ENCODE results near the gene RNF212.

DNA sequence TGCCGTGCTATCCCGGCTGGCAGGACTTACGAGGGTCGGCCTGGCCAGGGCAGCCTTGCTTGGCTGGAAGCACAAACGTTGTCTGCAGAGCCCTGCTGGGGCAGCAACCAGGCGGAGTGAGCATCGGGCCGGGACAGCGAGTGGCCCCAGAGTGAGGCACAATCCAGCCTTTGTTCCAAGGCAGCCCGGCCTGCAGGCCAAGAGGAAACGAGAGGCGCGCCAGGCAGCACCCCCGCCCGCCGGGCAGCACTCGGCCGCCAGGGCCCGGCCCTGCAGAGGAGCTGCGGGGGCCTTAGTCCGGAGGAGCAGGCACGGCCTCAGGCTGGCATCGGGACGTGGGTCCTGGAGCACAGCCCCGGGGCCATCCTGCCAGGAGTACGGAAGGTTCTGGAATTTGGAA is 77.9 kb downstream of the RNF212 start:
- TF ChIP-seq POLR2A (IDR thresholded peaks at IDR 0.05), result no peak
- TF ChIP-seq, protein P1, sequence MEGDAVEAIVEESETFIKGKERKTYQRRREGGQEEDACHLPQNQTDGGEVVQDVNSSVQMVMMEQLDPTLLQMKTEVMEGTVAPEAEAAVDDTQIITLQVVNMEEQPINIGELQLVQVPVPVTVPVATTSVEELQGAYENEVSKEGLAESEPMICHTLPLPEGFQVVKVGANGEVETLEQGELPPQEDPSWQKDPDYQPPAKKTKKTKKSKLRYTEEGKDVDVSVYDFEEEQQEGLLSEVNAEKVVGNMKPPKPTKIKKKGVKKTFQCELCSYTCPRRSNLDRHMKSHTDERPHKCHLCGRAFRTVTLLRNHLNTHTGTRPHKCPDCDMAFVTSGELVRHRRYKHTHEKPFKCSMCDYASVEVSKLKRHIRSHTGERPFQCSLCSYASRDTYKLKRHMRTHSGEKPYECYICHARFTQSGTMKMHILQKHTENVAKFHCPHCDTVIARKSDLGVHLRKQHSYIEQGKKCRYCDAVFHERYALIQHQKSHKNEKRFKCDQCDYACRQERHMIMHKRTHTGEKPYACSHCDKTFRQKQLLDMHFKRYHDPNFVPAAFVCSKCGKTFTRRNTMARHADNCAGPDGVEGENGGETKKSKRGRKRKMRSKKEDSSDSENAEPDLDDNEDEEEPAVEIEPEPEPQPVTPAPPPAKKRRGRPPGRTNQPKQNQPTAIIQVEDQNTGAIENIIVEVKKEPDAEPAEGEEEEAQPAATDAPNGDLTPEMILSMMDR (IDR thresholded peaks at IDR 0.05), result no peak
- no peak for TF ChIP-seq POLR2AphosphoS5 (IDR thresholded peaks at IDR 0.05; ENCODE audit: insufficient read depth in 1 of 2, low read depth in 1 of 2)
